Right lobe of liver (tissue), 6 donors: ENCODE measurements around the gene GPR180. TPM values are rescaled to one million over a fixed set of nuclear protein-coding genes. Genes with fewer than 3 reads are reported as not detected.
"Not testable (repeated sequence)": the region's sequence is repeated elsewhere in the genome, so short reads cannot be mapped to it uniquely, and the experiment has no call there.

Experiments
- ATAC-seq, 4 donors: fragments of 200-7000 bp; cut with Tn5 transposase; one replicate each; pipeline ENCODE4 v1.9.1; 2020; ENCODE audit warnings: mild to moderate bottlenecking in 4 of 4, moderate library complexity in 4 of 4
- DNase-seq, 3 donors: peaks; one replicate each; pipeline ENCODE4 v3.0.0-alpha.2; 2020
- H3K27ac ChIP-seq, 3 donors: fragments of 200-600 bp; one replicate each; pipeline ENCODE4 v1.8.0; 2022
- H3K27me3 ChIP-seq, 2 donors: fragments of 200-600 bp; one replicate each; pipeline ENCODE4 v1.8.0; 2022
- H3K36me3 ChIP-seq, 4 donors: fragments of 200-600 bp; sonication (generic) in 1 of 4; one replicate each; pipeline versions ENCODE4 v1.5.1 to v1.8.0; 2017 to 2022; ENCODE audit warnings: control low read depth in 1 of 4
- H3K4me1 ChIP-seq, 4 donors: fragments of 200-600 bp; sonication (generic) in 1 of 4; one replicate each; pipeline versions ENCODE4 v1.5.1 to v1.8.0; 2017 to 2022; ENCODE audit warnings: control low read depth in 1 of 4
- H3K4me3 ChIP-seq, 3 donors: fragments of 200-600 bp; one replicate each; pipeline ENCODE4 v1.8.0; 2022
- H3K9me3 ChIP-seq, 4 donors: fragments of 200-600 bp; sonication (generic) in 1 of 4; one replicate each; pipeline versions ENCODE4 v1.5.1 to v1.8.0; 2017 to 2022; ENCODE audit warnings: control low read depth in 1 of 4
- CTCF ChIP-seq, 4 donors: fragments of 200-600 bp in 3 of 4; fragments of 450-650 bp in 1 of 4; IDR thresholded peaks; one replicate each; pipeline versions ENCODE4 v1.5.1 to v1.8.0; 2016 to 2022; ENCODE audit warnings: antibody characterized with exemption in 4 of 4, mild to moderate bottlenecking in 2 of 4
- POLR2A ChIP-seq: fragments of 450-650 bp; IDR thresholded peaks from one replicate; pipeline ENCODE4 v1.6.1; 2017; ENCODE audit warnings: antibody characterized with exemption, mild to moderate bottlenecking
- WGBS: methylation state at CpG from one replicate; pipeline ENCODE4 v1.1.6; 2018; ENCODE audit warnings: low coverage, low lambda C conversion rate; ENCODE audit not compliant: insufficient coverage; ENCODE audit errors: missing lambda C conversion rate; 5-methylcytosine and 5-hydroxymethylcytosine counted together
- intact Hi-C, 2 donors: fragments of 100-400 bp; cut with DNase I; formaldehyde crosslinking; loops; one replicate each; pipeline versions ENCODE4 v1.11.2 to v1.14.1; 2022
- total RNA-seq, 6 experiments: library from RNA; depleted of rRNA in 2 of 6; stranded (reverse); fragments of >200 nt in 2 of 6; fragmentation: NEBNext Ultra II Directional in 3 of 6; extraction: Animal tissue kit (Norgen Biotek cat#: 25700) in 3 of 6; gene quantifications; one replicate each; pipeline versions ENCODE4 v1.1.0 to v1.2.4, GENCODE V29; 2016 to 2023
- donor health status: DM: no; HTN: yes; CAD: no.
- donor health status: DM: no; HTN: no; CAD: no.
- donor health status: DM: no; HTN: no; CAD: no.
- donor health status: DM: no; HTN: yes; CAD: no.
- donor health status: DM: no; HTN: yes; CAD: no.

The GPR180 gene
- total RNA-seq, 6 experiments from 2014 or later, result 4.1 to 7.9 (median 5.0) TPM

- no peaks in the 10 kb centered on the region for H3K4me1 ChIP-seq
- intact Hi-C loops, result no loop called here
- H3K27ac ChIP-seq, result no peak overlapping the region
- no peak for ATAC-seq
- no peaks in the 10 kb centered on the region for H3K36me3 ChIP-seq
- no peak overlapping the region for H3K4me3 ChIP-seq
- 82% methylated on average over 1 of the region's 1 CpG for WGBS
- TF ChIP-seq POLR2A (no peak), CTCF (IDR thresholded peaks at IDR 0.05) (no peak)
- no peaks in the 10 kb centered on the region for H3K9me3 ChIP-seq
- H3K27me3 ChIP-seq, result no peaks in the 10 kb centered on the region
- no peak for DNase-seq
Measured at GRCh38 chr13:94636942-94637578, 35.4 kb downstream of the GPR180 start.

DNA sequence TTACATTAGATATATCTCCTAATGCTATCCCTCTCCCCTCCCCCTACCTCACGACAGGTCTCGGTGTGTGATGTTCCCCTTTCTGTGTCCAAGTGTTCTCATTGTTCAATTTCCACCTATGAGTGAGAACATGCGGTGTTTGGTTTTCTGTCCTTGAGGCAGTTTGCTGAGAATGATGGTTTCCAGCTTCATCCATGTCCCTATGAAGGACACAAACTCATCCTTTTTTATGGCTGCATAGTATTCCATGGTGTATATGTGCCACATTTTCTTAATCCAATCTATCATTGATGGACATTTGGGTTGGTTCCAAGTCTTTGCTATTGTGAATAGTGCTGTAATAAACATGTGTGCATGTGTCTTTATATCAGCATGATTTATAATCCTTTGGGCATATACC is 36.0 kb downstream of the GPR180 start:
- H3K4me3 ChIP-seq, H3K27me3 ChIP-seq, DNase-seq, H3K4me1 ChIP-seq, H3K9me3 ChIP-seq, ATAC-seq, intact Hi-C loops, H3K36me3 ChIP-seq, H3K27ac ChIP-seq: not testable (repeated sequence)
- 100% methylated on average over 3 of the region's 3 CpGs for WGBS

DNA sequence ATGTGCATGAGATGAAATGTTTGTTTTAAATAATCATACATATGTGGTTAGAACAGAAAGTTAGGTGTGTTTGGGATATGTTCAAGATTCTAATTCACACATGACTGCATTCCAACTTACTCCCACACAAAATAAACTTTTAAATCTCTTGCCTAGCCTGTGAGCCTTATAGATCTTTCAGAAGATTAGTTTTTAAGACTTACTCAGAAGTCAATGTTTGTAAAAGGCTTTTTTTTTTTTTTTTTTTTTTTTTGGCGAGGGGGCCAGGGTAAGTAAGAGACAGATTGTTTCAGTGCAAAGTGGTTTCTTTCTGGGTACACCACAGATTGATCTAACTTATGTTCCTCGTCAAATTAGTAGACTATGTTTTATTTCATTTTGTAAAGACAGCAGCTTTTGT is 39.1 kb downstream of the GPR180 start:
- no peak overlapping the region for H3K4me3 ChIP-seq
- no peak for ATAC-seq
- no peak for DNase-seq
- 67% methylated on average over 2 of the region's 2 CpGs for WGBS
- no peaks in the 10 kb centered on the region for H3K27me3 ChIP-seq
- no peak overlapping the region for H3K27ac ChIP-seq
- TF ChIP-seq CTCF (IDR thresholded peaks at IDR 0.05) (no peak), POLR2A (no peak)
- H3K4me1 ChIP-seq, result no peaks in the 10 kb centered on the region
- intact Hi-C loops, result no loop called here
- no peaks in the 10 kb centered on the region for H3K9me3 ChIP-seq
- no peaks in the 10 kb centered on the region for H3K36me3 ChIP-seq

DNA sequence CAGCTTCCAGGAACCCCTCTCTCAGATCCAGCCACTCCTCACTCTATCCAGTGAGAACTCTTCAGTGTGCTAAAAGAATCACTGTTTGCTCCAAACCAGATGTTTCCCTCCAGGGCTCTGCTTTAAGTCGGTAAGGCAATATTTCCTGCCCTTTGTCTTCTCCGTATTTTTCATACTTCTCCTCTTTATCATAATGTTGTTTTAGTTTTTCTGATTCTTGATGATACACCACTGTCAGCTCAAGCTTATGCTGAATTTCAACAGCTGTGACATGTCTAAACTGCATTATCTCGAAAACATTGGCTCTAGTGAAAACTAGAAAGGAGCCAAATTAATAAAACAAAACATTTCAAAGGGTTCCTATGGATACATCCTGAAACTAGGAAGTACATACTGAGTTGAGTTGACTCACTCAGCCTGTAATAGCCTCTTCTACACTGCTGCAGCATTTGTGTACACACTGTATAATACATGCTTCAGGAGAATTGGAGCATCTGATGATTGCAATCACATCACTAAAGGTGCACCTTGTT is 39.8 kb downstream of the GPR180 start:
- no peak for ATAC-seq
- no peaks in the 10 kb centered on the region for H3K36me3 ChIP-seq
- H3K4me1 ChIP-seq, result no peaks in the 10 kb centered on the region
- H3K4me3 ChIP-seq, result no peak overlapping the region
- no peaks in the 10 kb centered on the region for H3K27me3 ChIP-seq
- WGBS, result 58% methylated on average over 3 of the region's 3 CpGs
- intact Hi-C loops, result no loop called here
- no peak for TF ChIP-seq POLR2A
- TF ChIP-seq CTCF (IDR thresholded peaks at IDR 0.05), result no peak
- no peak overlapping the region for H3K27ac ChIP-seq
- no peaks in the 10 kb centered on the region for H3K9me3 ChIP-seq
- no peak for DNase-seq

GRCh38 chr13:94646904-94647303 is 45.2 kb downstream of the GPR180 start:
- no peak for TF ChIP-seq CTCF (IDR thresholded peaks at IDR 0.05)
- no peak for TF ChIP-seq POLR2A

More at GRCh38 chr13:94646904-94647303, 45.2 kb downstream of the GPR180 start:
- no peak overlapping the region for H3K27ac ChIP-seq
- no peaks in the 10 kb centered on the region for H3K9me3 ChIP-seq
- intact Hi-C loops, result no loop called here
- no peaks in the 10 kb centered on the region for H3K27me3 ChIP-seq
- no peak for ATAC-seq
- no peak overlapping the region for H3K4me3 ChIP-seq
- H3K36me3 ChIP-seq, result no peaks in the 10 kb centered on the region
- DNase-seq, result no peak
- 71% methylated on average over 4 of the region's 4 CpGs for WGBS
- no peaks in the 10 kb centered on the region for H3K4me1 ChIP-seq
